GM18507 (cell line): Measurements from ENCODE around the gene REX1BD.

ENCODE experiments used
- DNase-seq: peaks from one replicate; pipeline ENCODE4 v3.0.0; 2011; ENCODE audit warnings: low read depth; ENCODE audit not compliant: insufficient read length; ENCODE audit errors: extremely low spot score
- FAIRE-seq: peaks from 2 replicates; lab custom pipeline; 2011; peaks lifted over from hg19 to GRCh38; lab: Jason Lieb, UNC

REX1BD gene

DNA sequence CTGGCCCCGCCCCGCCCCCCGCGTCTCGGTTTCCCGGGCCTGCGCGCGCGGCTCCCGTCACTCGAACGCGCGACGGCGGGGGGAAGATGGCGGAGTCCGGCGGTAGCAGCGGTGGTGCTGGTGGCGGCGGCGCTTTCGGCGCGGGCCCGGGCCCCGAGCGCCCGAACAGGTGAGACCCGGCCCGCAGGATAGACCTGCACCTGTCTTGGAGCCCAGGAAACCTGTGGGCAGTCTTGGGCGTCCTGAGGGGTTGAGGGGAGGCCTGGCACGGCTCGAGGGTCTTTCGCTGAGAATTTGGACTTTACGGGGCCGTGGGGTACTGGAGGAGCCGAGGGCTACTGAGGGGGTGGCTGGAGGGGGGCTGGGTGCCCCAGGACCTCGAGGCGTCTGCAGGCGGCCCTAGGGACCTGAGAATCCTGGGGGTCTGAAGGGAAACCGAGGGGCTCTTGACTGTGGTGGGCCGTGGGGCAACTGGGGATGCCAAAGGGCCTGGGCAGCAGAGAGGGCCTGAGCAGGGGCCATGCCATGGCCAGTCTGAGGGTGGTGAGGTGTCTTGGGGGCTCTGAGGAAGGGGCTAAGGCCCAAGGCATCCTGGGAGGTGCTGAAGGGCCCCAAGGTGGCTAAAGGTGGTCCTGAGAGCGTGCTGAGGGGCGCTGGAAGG is 48.5 kb downstream of the REX1BD start, which contains the start of gene KLHL26:
TSS of gene KLHL26 (plus strand) at position 60 of the 661 bp plus-strand sequence. CDS start at position 87, 27 bp downstream.
- DNase-seq, result no peak
- FAIRE-seq, result no peak

DNA sequence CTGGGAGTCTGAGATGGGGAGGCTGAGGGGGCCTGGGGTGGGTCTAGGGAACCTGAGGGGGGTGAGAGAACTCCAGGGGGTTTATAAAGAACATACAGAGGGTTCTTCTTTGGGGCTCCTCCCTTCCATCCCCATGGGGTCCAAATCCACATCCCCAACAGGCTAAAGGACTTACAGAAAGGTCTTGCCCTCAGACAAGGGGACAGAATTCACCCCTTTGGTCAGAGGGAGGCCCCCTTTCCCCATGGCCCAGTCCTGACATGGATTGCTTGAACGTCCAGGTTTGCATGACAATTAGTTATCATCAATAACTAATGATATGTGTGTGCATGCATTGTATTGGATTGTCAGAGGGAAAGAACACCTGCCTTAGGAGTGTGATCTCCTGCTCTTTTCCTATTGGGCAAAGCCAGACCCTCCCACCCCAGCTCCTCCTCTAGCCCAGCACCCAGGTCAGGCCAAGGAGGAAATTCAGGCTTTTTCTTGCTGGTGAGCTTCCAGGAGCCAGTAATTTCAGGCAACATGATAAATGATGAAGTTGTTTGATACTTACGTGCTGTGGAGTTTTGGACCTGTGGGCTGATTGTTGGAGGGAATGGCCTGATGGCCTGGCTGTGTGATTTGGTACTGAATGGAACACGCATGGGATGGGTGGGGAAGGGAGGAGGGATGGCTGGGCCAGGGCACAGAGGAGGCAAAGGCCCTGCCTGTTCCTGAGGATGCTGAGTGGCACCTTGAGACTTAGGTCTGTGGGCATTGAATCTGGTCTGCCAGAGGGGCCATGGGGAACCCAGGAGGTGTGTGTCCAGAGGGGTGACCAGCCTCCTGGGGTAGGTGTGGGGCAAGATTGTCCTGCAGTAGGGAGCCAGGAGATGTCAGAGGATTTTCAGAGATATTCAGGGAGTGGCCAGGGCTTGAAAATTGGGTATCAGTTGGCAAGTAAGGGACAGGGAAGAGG is 49.4 kb downstream of the REX1BD start:
- DNase-seq, result no peak
- no peak for FAIRE-seq

DNA sequence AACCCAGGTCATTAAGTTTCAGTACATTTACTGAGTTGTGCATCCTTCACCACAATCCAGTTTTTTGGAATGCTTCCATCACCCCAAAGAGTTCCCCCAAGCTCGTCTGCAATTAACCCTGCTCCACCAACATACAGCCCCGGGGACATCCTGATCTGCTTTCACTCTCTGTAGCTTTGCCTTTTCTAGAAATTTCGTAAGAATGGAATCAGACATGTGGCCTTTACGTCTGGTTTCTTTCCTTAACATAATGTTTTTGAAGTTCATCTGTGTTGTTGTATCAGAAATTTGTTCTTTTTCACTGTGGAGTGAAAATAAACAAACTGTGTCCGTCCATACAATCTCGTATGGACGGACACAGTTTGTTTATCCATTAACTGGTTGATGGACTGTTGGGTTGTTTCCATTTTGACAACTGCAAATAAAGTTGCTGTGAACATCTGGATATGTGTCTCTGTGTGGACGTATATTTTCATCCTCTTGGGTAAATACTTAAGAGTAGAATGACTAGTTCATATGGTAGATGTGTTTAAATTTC is 51.2 kb downstream of the REX1BD start:
- FAIRE-seq, result no peak
- no peak for DNase-seq
